HepG2 (cell line): Measurements from ENCODE around the gene LOXL4. TPM values are rescaled to one million over a fixed set of nuclear protein-coding genes. Genes with fewer than 3 reads are reported as not detected.

ENCODE experiments used
- ISL2 ChIP-seq: sonication (generic); formaldehyde crosslinking; IDR thresholded peaks from 2 replicates; pipeline ENCODE4 v1.5.0; 2020; ENCODE audit warnings: missing genetic modification reagents
- MYC ChIP-seq: sonication (generic); formaldehyde crosslinking; IDR thresholded peaks from 2 replicates; pipeline ENCODE4 v1.9.0; 2021; ENCODE audit warnings: missing genetic modification reagents, borderline replicate concordance
- NCOA2 ChIP-seq: sonication (generic); formaldehyde crosslinking; IDR thresholded peaks from 2 replicates; pipeline ENCODE4 v1.8.0; 2022; ENCODE audit warnings: inconsistent platforms
- PHF5A ChIP-seq: IDR thresholded peaks from one replicate; pipeline ENCODE4 v1.6.1; 2018; ENCODE audit warnings: low read depth, missing genetic modification reagents; ENCODE audit not compliant: unreplicated experiment
- RBM39 ChIP-seq: fragments of 200-400 bp; formaldehyde crosslinking; IDR thresholded peaks from one replicate; pipeline ENCODE4 v1.6.1; 2018; ENCODE audit warnings: antibody characterized with exemption, mild to moderate bottlenecking, low read depth, low read length; ENCODE audit not compliant: poor library complexity, severe bottlenecking
- TRIM24 ChIP-seq: sonication (generic); formaldehyde crosslinking; IDR thresholded peaks from 2 replicates; pipeline ENCODE4 v1.8.0; 2022; ENCODE audit warnings: mild to moderate bottlenecking, missing genetic modification reagents
- ZBTB10 ChIP-seq: sonication (generic); formaldehyde crosslinking; IDR thresholded peaks from 2 replicates; pipeline ENCODE4 v1.4.0; 2020; ENCODE audit warnings: missing genetic modification reagents, borderline replicate concordance
- ZNF567 ChIP-seq: sonication (generic); formaldehyde crosslinking; IDR thresholded peaks from 2 replicates; pipeline ENCODE4 v1.8.1; 2023; ENCODE audit warnings: mild to moderate bottlenecking, missing genetic modification reagents, borderline replicate concordance
- ZNF598 ChIP-seq: sonication (generic); formaldehyde crosslinking; IDR thresholded peaks from 2 replicates; pipeline ENCODE4 v1.5.1; 2020; ENCODE audit warnings: mild to moderate bottlenecking, missing genetic modification reagents, borderline replicate concordance
- polyA plus RNA-seq, 8 experiments: library from polyadenylated mRNA; depleted of rRNA in 3 of 8; stranded (reverse) in 7 of 8; unstranded in 1 of 8; fragments of >200 nt; fragmentation: Illumina TruSeq in 4 of 8; extraction: Trizol in 4 of 8; gene quantifications; 2 replicates each; pipeline versions ENCODE4 v1.2.1 to v1.2.3, GENCODE V29; 2011 to 2016; ENCODE audit warnings: low read depth in 4 of 8, missing spikeins in 1 of 8, mixed read lengths in 1 of 8; ENCODE audit not compliant: insufficient read depth in 1 of 8
- total RNA-seq, 5 experiments: library from RNA; depleted of rRNA; stranded (reverse); fragments of >200 nt; fragmentation: Illumina TruSeq; extraction: Trizol; gene quantifications; 2 replicates each; pipeline ENCODE4 v1.2.3, GENCODE V29; 2016; ENCODE audit warnings: low read depth in 1 of 5
- TF ChIP-seq, protein P1 (sequence below): sonication (generic); formaldehyde crosslinking; IDR thresholded peaks from 2 replicates; pipeline ENCODE4 v1.4.0; 2020; ENCODE audit warnings: missing genetic modification reagents
- TF ChIP-seq, protein P2 (sequence below): IDR thresholded peaks from 2 replicates; pipeline ENCODE4 v1.6.1; 2016; ENCODE audit warnings: mild to moderate bottlenecking, missing biosample characterization, missing genetic modification reagents
- TF ChIP-seq, protein P3 (sequence below), 2 experiments: sonication (generic) in 1 of 2; formaldehyde crosslinking in 1 of 2; IDR thresholded peaks; 2 replicates each; pipeline versions ENCODE4 v1.6.1 to v1.9.0; 2014 to 2022; ENCODE audit warnings: antibody characterized with exemption in 1 of 2, borderline replicate concordance in 1 of 2, inconsistent platforms in 1 of 2, low read depth in 1 of 2, missing genetic modification reagents in 1 of 2

The LOXL4 gene
- total and polyA plus RNA-seq, 2 of the 13 experiments (the other 11 are each of a cell fraction or from before 2014, with no cell fraction given) = 8.8 to 21.1 TPM

DNA sequence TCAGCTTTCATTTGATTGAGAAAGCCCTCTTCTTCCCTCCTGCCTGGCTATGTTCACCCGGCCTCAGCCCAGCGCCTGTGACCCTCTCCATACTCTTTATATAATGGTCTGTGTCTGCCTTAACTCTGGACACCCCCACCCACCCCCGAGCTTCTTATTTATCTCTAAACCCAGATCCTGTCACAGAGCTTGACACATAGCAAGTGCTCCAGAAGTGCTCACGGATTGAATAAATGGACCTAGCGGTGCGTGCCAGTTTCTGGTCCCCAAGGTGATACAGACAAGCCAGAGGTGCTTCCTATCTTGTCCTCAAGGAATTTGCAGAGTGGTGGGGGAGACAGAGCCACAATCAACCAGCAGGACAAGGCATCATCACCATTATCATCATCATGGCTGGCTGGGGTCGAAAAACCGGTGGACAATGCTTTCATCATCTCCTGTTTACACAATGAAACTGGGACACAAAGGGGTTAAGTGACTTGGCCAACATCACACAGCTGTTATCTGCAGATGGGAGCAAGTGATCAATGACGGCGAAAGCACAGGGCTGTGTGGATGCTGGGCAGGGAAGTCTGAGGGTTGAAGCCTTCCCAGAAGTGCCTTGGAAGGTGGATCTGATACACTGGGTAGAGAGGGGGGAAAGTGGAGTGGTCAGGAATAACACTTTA, 2.2 kb upstream of the LOXL4 start (continued):
- TF ChIP-seq ZBTB10 (CRISPR knock-in tag) = peak; percentile 40; the same call in 1 of the 2 replicates
- peak; percentile 74; the same call in 1 of the 2 replicates for TF ChIP-seq ISL2 (CRISPR knock-in tag)
- TF ChIP-seq, protein P1, sequence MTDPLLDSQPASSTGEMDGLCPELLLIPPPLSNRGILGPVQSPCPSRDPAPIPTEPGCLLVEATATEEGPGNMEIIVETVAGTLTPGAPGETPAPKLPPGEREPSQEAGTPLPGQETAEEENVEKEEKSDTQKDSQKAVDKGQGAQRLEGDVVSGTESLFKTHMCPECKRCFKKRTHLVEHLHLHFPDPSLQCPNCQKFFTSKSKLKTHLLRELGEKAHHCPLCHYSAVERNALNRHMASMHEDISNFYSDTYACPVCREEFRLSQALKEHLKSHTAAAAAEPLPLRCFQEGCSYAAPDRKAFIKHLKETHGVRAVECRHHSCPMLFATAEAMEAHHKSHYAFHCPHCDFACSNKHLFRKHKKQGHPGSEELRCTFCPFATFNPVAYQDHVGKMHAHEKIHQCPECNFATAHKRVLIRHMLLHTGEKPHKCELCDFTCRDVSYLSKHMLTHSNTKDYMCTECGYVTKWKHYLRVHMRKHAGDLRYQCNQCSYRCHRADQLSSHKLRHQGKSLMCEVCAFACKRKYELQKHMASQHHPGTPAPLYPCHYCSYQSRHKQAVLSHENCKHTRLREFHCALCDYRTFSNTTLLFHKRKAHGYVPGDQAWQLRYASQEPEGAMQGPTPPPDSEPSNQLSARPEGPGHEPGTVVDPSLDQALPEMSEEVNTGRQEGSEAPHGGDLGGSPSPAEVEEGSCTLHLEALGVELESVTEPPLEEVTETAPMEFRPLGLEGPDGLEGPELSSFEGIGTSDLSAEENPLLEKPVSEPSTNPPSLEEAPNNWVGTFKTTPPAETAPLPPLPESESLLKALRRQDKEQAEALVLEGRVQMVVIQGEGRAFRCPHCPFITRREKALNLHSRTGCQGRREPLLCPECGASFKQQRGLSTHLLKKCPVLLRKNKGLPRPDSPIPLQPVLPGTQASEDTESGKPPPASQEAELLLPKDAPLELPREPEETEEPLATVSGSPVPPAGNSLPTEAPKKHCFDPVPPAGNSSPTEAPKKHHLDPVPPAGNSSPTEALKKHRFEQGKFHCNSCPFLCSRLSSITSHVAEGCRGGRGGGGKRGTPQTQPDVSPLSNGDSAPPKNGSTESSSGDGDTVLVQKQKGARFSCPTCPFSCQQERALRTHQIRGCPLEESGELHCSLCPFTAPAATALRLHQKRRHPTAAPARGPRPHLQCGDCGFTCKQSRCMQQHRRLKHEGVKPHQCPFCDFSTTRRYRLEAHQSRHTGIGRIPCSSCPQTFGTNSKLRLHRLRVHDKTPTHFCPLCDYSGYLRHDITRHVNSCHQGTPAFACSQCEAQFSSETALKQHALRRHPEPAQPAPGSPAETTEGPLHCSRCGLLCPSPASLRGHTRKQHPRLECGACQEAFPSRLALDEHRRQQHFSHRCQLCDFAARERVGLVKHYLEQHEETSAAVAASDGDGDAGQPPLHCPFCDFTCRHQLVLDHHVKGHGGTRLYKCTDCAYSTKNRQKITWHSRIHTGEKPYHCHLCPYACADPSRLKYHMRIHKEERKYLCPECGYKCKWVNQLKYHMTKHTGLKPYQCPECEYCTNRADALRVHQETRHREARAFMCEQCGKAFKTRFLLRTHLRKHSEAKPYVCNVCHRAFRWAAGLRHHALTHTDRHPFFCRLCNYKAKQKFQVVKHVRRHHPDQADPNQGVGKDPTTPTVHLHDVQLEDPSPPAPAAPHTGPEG = no peak
- TF ChIP-seq TRIM24 (CRISPR knock-in tag) = peak; percentile 39; the same call in 1 of the 2 replicates
- TF ChIP-seq, protein P2, sequence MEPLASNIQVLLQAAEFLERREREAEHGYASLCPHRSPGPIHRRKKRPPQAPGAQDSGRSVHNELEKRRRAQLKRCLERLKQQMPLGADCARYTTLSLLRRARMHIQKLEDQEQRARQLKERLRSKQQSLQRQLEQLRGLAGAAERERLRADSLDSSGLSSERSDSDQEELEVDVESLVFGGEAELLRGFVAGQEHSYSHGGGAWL = no peak
- peak; percentile 27 for TF ChIP-seq PHF5A (CRISPR knock-in tag)
- TF ChIP-seq, protein P3, sequence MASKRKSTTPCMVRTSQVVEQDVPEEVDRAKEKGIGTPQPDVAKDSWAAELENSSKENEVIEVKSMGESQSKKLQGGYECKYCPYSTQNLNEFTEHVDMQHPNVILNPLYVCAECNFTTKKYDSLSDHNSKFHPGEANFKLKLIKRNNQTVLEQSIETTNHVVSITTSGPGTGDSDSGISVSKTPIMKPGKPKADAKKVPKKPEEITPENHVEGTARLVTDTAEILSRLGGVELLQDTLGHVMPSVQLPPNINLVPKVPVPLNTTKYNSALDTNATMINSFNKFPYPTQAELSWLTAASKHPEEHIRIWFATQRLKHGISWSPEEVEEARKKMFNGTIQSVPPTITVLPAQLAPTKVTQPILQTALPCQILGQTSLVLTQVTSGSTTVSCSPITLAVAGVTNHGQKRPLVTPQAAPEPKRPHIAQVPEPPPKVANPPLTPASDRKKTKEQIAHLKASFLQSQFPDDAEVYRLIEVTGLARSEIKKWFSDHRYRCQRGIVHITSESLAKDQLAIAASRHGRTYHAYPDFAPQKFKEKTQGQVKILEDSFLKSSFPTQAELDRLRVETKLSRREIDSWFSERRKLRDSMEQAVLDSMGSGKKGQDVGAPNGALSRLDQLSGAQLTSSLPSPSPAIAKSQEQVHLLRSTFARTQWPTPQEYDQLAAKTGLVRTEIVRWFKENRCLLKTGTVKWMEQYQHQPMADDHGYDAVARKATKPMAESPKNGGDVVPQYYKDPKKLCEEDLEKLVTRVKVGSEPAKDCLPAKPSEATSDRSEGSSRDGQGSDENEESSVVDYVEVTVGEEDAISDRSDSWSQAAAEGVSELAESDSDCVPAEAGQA (IDR thresholded peaks at IDR 0.05; ENCODE audit: low read depth) = 0 out of 2 replicates have a peak, but pooled peaks have one; percentile 59
- TF ChIP-seq, protein P3 (CRISPR knock-in tag; IDR thresholded peaks at IDR 0.05; ENCODE audit: borderline replicate concordance) = no peak
- peak; percentile 3 for TF ChIP-seq RBM39
- TF ChIP-seq NCOA2 (CRISPR knock-in tag) = peak; percentile 78
- TF ChIP-seq ZNF567 (CRISPR knock-in tag) = 0 out of 2 replicates have a peak, but pooled peaks have one; percentile 60
- peak; percentile 37; the same call in 1 of the 2 replicates for TF ChIP-seq MYC (CRISPR knock-in tag)
- no peak for TF ChIP-seq ZNF598
